Measurements from ENCODE around the gene PLIN5.

Gene PLIN5

DNA sequence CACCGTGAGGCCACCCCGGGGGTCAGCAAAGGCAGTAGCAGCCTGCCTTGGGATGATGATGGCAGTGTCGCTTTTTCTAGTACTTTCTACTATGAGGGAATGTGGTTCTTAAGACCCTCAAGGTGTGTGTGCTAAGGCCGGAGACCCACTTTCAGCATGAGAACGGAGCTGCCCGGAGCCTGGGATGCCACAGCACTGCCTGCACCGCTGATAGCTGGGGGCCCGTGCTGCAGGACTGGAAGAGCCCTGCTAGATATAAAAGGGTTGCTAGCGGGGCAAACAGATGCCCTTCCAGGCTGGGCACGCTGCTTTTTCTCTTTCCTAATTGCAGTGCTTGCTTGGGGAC lies 31.2 kb downstream of the PLIN5 start:
- DNase-seq: no peak

DNA sequence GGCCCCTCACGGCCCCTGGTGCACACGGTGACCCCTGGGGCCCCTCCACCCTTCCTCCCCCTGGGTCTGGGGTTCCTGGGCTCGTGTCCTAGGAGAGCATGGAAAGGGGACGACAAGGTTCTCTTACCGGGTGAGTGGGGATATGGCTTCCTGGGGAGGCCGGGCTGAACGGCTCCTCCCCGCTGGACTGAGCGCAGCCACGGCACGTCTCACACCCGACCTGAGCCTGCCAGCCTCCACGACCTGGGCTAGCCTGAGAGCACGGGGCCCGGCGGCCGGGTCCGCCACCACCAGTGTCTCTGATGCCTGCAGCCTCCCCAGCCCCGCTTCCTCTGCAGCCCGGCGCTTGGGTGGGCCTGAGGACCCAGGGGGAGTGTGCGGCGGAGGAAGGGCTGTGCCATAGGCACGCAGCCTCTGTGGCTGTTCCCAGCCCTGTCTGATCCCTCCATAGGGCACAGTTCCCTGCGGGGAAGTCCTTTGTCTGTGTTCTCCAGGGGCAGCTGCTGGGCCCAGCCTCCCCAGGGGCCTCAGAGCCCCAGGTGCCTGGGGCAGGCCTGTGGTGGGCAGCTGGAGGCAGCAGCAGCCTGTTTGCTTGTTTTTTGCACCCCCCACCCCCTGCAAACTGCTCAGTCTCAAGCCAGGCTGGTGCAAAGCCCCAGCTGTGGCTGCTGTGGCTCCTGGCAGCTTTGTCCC lies 31.7 kb downstream of the PLIN5 start:
- DNase-seq: no peak

- DNase-seq: no peak
Measured at GRCh38 chr19:4502282-4503131, 32.5 kb downstream of the PLIN5 start.

DNA sequence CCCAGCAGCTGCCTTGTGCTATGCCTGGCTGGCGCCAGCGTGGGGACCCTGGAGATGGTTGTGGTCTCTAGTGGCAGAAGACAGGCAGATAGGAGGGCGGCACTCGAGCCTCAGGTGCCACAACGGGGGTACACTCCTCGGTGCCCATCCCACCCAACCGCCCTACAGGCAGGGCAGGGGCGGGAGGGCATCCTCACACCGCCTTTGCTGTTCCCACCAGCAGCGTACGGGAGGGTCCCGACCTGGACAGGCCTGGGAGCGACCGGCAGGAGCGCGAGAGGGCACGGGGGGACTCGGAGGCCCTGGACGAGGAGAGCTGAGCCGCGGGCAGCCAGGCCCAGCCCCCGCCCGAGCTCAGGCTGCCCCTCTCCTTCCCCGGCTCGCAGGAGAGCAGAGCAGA lies 33.3 kb downstream of the PLIN5 start:
- DNase-seq: no peak

- no peak for DNase-seq
Measured at GRCh38 chr19:4500841-4501591, 34.0 kb downstream of the PLIN5 start.

- DNase-seq: no peak
Measured at GRCh38 chr19:4499855-4500254, 35.2 kb downstream of the PLIN5 start.

- no peak for DNase-seq
Measured at GRCh38 chr19:4499318-4499717, 35.7 kb downstream of the PLIN5 start.

GRCh38 chr19:4498694-4499093 lies 36.3 kb downstream of the PLIN5 start:
- DNase-seq: no peak

- DNase-seq: no peak
Measured at GRCh38 chr19:4497770-4498389, 37.1 kb downstream of the PLIN5 start.

- DNase-seq: no peak
Measured at GRCh38 chr19:4496304-4496703, 38.7 kb downstream of the PLIN5 start.

DNA sequence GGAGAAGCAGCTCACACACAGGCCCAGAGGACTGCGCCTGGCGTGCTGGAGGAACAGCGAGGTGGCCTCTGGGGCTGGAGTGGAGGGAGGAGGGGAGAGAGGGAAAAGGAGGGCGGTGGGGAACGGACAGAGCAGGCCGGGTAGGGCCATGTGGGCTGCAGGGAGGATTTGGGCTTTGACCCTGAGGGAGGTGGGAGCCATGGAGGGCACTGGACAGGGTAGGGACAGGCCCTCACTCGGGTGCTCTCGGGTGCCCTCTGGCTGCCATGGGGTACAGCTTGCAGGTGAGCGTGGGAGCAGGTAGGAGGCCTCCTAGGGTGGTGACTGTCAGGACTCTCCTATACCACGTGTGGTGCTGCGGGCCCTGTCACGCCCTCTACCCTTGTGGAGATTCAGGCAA lies 39.6 kb downstream of the PLIN5 start:
- no peak for DNase-seq

DNA sequence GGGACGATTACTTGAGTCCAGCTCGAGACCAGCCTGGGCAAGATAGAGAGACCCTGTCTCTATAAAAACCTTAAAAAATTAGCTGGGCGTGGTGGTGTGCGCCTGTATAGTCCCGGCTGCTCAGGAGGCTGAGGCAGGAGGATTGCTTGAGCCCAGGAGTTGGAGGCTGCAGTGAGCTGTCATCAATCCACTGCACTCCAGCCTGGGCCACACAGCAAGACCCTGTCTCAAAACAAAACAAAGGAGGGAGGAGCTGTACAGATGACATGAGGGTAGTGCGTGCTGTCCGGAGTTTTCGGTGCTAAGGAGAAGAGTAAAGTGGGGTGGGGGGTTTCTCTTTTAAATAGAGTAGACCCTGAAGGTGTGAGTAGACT lies 40.3 kb downstream of the PLIN5 start:
- DNase-seq: no peak

- no peak for DNase-seq
Measured at GRCh38 chr19:4493929-4494690, 40.9 kb downstream of the PLIN5 start.

- DNase-seq: no peak
Measured at GRCh38 chr19:4493104-4493928, 41.7 kb downstream of the PLIN5 start.

DNA sequence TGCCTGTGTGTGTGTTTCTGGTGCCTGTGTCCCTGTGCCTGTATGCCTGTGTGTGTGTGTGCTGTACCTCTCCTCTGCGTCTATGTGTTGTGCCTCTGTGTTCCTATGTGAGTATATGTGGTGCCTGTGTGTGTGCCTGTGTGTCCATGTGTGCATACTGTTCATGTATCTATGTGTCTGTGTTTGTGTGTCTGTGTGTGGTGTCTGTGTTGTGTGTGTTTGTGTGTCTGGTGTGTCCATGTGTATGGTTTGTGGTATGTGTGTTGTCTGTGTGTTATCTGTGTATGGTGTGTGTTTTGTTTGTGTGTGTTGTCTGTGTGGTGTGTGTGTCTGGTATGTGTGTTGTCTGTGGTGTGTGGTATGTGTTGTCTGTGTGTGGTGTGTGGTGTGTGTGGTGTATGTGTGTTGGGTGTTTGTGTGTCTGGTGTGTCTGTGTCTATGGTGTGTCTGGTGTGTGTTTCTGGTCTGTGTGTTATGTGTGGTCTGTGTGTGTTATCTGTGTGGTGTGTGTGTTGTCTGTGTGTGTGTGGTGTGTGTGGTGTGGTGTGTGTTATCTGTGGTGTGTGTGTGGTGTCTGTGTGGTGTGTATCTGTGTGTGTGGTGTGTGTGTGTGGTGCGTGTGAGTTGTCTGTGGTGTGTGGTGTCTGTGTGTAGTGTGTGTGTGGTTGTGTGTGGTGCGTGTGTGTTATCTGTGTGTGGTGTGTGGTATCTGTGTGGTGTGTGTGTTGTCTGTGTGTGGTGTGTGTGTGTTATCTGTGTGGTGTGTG lies 42.5 kb downstream of the PLIN5 start:
- no peak for DNase-seq

DNA sequence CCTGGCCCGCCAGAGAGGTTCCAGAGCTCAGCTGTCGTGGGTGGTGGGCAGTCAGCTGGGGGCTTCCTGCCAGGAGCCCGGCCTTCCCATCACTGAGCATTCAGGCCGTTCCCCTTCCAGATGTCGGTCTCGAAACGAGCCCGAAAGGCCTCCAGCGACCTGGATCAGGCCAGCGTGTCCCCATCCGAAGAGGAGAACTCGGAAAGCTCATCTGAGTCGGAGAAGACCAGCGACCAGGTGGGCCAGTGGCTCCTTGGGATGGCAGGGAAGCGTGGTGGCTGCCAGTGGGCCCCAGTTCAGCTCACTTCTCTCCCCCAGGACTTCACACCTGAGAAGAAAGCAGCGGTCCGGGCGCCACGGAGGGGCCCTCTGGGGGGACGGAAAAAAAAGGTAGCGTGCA lies 43.6 kb downstream of the PLIN5 start:
- DNase-seq: no peak

DNA sequence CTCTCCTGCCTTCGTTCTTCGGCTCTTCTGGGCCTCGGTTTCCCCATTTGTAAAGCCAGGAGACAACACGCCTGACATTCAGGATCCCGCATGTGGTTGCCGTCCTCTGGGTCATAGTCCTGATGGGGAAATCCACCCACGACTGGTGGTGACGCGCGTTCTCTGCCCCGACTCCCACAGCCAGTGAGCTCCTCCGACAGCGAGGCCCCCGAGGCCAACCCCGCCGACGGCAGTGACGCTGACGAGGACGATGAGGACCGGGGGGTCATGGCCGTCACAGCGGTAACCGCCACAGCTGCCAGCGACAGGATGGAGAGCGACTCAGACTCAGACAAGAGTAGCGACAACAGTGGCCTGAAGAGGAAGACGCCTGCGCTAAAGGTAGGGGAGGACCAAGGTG lies 46.5 kb downstream of the PLIN5 start:
- DNase-seq: no peak

DNA sequence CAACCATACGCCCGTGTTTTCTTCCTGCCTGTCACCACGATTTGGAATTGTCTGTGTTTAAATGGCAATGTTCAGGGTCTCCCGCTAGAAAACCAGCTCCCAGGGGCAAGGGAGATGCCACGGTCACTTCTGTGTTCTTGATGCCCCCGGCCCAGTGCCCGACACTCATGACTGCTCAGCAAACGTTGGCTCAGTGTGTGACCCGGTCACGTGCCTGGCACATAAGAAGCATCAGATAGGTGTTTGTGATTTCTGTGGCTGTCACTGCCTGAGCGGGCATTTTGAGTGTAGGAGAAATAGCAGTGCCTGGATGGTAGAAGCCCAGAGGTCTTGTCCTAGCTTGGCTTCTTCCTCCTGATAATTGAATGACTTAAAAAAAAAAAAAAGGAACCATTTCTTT lies 47.5 kb downstream of the PLIN5 start:
- DNase-seq: no peak

GRCh38 chr19:4483385-4483784 lies 51.6 kb downstream of the PLIN5 start:
- DNase-seq: no peak

GRCh38 chr19:4482721-4483364 lies 52.2 kb downstream of the PLIN5 start:
- DNase-seq: no peak
